ENCODE data around the gene LRRC56. TPM values are rescaled to one million over a fixed set of nuclear protein-coding genes. Genes with fewer than 3 reads are reported as not detected.
"Not testable (repeated sequence)": the region's sequence is repeated elsewhere in the genome, so short reads cannot be mapped to it uniquely, and the experiment has no call there.

The LRRC56 gene
- total and polyA plus RNA-seq, 2 experiments from 2014 or later: 0.40 to 1.6 TPM

DNA sequence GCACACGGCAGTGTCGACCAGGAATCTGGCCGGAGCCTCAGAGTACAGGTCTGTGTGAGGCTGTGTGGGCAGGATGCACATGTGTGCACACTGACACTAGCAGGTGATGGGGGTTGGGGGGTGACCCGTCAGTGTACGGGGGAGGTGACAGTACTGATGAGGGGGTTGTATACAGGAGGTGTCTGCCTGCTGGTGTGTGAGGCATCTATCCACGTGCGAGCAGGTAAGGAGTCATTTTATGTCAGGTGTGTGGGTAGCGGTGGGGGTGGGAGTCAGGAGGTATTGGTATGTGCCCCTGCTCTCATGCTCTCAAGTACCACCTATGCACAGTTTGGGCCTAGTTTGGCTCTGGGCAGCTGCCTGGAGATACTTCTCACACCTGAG lies 34.5 kb downstream of the LRRC56 start:
- no peak overlapping the region for H3K27ac ChIP-seq
- 62% methylated on average over 8 of the region's 8 CpGs for WGBS (ENCODE audit: low lambda C conversion rate, missing lambda C conversion rate)
- no peak overlapping the region for H3K4me2 ChIP-seq

DNA sequence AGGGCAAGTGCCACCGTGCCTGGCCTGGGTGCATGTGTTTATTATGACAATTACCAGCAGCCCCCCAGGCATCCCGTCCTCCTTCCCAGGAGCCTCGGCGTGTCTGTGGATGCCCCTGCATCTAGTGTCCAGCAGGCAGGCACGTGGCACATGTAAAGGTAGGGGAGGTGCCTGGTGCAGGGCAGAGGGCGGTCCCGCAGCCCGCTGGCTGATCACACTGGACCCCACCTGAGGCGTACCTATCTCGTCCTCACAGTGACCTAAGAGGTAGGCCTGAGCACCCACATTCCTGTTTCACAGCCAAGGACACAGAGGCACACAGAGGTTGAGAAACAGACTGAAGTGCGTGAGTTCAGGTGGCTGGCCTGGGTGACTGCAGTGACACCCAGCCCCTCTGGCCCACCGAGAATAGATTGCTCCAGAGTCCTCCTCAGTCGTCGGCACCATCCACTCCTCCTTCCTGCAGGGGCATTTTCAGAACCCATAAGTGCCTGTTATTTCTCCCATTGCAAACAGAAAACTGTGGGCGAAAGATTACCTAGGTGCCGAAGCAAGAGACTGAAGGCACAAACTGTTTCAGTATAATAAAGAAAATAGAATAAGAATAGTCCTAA lies 35.9 kb downstream of the LRRC56 start:
- no peaks in the 10 kb centered on the region for H3K9me3 ChIP-seq (ENCODE audit: low read depth)
- no peak for DNase-seq (ENCODE audit: low spot score)
- H3K36me3 ChIP-seq (replicated peaks; ENCODE audit: insufficient read depth, low read depth): no peaks in the 10 kb centered on the region
- TF ChIP-seq EZH2phosphoT487 (IDR thresholded peaks at IDR 0.05; ENCODE audit: low read depth, severe bottlenecking, unreplicated experiment) (no peak), EZH2 (IDR thresholded peaks at IDR 0.05; ENCODE audit: borderline replicate concordance) (no peak)
- TF ChIP-seq, protein P1, sequence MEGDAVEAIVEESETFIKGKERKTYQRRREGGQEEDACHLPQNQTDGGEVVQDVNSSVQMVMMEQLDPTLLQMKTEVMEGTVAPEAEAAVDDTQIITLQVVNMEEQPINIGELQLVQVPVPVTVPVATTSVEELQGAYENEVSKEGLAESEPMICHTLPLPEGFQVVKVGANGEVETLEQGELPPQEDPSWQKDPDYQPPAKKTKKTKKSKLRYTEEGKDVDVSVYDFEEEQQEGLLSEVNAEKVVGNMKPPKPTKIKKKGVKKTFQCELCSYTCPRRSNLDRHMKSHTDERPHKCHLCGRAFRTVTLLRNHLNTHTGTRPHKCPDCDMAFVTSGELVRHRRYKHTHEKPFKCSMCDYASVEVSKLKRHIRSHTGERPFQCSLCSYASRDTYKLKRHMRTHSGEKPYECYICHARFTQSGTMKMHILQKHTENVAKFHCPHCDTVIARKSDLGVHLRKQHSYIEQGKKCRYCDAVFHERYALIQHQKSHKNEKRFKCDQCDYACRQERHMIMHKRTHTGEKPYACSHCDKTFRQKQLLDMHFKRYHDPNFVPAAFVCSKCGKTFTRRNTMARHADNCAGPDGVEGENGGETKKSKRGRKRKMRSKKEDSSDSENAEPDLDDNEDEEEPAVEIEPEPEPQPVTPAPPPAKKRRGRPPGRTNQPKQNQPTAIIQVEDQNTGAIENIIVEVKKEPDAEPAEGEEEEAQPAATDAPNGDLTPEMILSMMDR (IDR thresholded peaks at IDR 0.05; ENCODE audit: poor library complexity): no peak
- no peak overlapping the region for H2AFZ ChIP-seq
- no peaks in the 10 kb centered on the region for H3K9me2 ChIP-seq (replicated peaks; ENCODE audit: insufficient read depth)
- WGBS (ENCODE audit: low lambda C conversion rate, missing lambda C conversion rate): 91% methylated on average over 16 of the region's 16 CpGs
- H3K4me2 ChIP-seq: peak overlapping the region; percentile 99
- peaks cover 15% of the 10 kb centered on the region for H3K79me2 ChIP-seq
- peaks cover 12% of the 10 kb centered on the region for H4K20me1 ChIP-seq (ENCODE audit: insufficient read depth, poor library complexity, severe bottlenecking)
- H3K27me3 ChIP-seq: no peaks in the 10 kb centered on the region
- peaks cover 34% of the 10 kb centered on the region for H3K4me1 ChIP-seq (ENCODE audit: insufficient read depth)
- H3K27ac ChIP-seq: no peak overlapping the region
- H3K4me3 ChIP-seq: no peak overlapping the region

More for the DNA sequence above, 34.5 kb downstream of the LRRC56 start:
- H3K9me2 ChIP-seq (replicated peaks; ENCODE audit: insufficient read depth): no peaks in the 10 kb centered on the region
- H3K27me3 ChIP-seq: no peaks in the 10 kb centered on the region
- peaks cover under 1% of the 10 kb centered on the region for H3K79me2 ChIP-seq
- no peak overlapping the region for H3K4me3 ChIP-seq
- peaks cover 30% of the 10 kb centered on the region for H3K4me1 ChIP-seq (ENCODE audit: insufficient read depth)
- no peak for TF ChIP-seq EZH2 (IDR thresholded peaks at IDR 0.05; ENCODE audit: borderline replicate concordance)
- TF ChIP-seq, protein P1 (IDR thresholded peaks at IDR 0.05; ENCODE audit: poor library complexity): no peak
- no peak for TF ChIP-seq EZH2phosphoT487 (IDR thresholded peaks at IDR 0.05; ENCODE audit: low read depth, severe bottlenecking, unreplicated experiment)
- H4K20me1 ChIP-seq (ENCODE audit: insufficient read depth, poor library complexity, severe bottlenecking): no peaks in the 10 kb centered on the region
- no peaks in the 10 kb centered on the region for H3K9me3 ChIP-seq (ENCODE audit: low read depth)
- no peak for DNase-seq (ENCODE audit: low spot score)
- no peak overlapping the region for H2AFZ ChIP-seq
- no peaks in the 10 kb centered on the region for H3K36me3 ChIP-seq (replicated peaks; ENCODE audit: insufficient read depth, low read depth)

DNA sequence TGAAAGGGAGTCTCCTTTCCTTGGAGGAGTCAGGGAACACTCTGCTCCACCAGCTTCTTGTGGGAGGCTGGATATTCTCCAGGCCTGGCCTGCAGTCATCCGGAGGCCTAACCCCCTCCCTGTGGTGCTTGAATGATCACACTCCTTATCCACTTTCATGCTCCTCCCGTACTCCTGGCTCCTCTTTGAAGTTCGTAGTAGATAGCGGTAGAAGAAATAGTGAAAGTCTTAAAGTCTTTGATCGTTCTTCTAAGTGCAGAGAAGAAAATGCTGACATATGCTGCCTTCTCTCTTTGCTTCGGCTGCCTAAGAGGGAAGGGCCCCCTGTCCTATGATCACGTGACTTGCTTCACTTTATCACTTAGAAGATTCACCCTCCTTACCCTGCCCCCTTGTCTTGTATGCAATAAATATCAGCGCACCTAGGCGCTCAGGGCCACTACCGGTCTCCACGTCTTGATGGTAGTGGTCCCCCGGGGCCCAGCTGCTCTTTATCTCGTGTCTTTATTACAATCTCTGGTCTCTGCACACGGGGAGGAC lies 36.8 kb downstream of the LRRC56 start:
- H2AFZ ChIP-seq; DNase-seq (ENCODE audit: low spot score); H3K4me3 ChIP-seq; H3K27me3 ChIP-seq; H3K27ac ChIP-seq; H3K36me3 ChIP-seq (replicated peaks; ENCODE audit: insufficient read depth, low read depth); H3K9me2 ChIP-seq (replicated peaks; ENCODE audit: insufficient read depth); H3K9me3 ChIP-seq (ENCODE audit: low read depth): not testable (repeated sequence)
- WGBS (ENCODE audit: low lambda C conversion rate, missing lambda C conversion rate): 38% methylated on average over 14 of the region's 14 CpGs
- Histone ChIP-seq H3K4me1 (ENCODE audit: insufficient read depth) (peaks cover 40% of the 10 kb centered on the region), H3K4me2 (peak overlapping the region; percentile 99), H3K79me2 (peaks cover 24% of the 10 kb centered on the region), H4K20me1 (ENCODE audit: insufficient read depth, poor library complexity, severe bottlenecking) (peaks cover 20% of the 10 kb centered on the region)

DNA sequence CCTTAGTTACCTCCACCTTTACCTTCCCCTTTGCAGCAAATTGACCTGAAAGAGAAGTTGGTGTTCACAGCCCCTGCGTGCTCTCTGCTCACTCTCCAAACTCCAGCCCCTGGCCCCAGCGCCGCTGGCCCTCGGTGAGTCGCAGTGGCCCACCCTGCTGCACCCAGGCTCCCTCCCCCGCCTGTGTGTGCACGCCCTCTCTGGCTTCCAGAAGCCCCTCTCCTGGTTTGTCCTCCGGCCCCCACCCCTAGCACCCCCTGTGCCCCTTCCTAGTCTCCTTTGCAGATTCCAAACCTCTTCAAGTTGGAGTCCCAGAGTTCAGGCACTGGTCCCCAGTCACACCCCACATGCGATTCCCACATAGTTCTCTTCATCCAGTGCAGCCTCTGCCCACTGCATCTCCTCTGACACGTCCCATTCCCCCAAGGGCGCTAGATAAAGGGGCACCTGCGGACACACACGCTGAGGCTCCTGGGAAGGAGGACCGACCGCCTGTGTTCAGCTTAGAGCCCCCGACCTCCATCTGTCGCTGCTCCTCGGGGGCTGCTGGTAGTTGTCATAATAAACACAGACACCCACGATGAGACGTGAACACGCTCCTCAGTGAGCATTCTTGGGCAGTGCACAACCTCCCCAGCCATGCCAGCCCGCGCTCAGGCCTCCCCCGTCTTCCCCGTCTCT lies 37.4 kb downstream of the LRRC56 start:
- H4K20me1 ChIP-seq (ENCODE audit: insufficient read depth, poor library complexity, severe bottlenecking): peaks cover 27% of the 10 kb centered on the region
- H3K27ac ChIP-seq: no peak overlapping the region
- no peaks in the 10 kb centered on the region for H3K9me3 ChIP-seq (ENCODE audit: low read depth)
- no peak for DNase-seq (ENCODE audit: low spot score)
- peak overlapping the region; percentile 99 for H3K4me2 ChIP-seq
- H3K36me3 ChIP-seq (replicated peaks; ENCODE audit: insufficient read depth, low read depth): no peaks in the 10 kb centered on the region
- WGBS (ENCODE audit: low lambda C conversion rate, missing lambda C conversion rate): 31% methylated on average over 24 of the region's 25 CpGs
- no peaks in the 10 kb centered on the region for H3K9me2 ChIP-seq (replicated peaks; ENCODE audit: insufficient read depth)
- peaks cover 43% of the 10 kb centered on the region for H3K4me1 ChIP-seq (ENCODE audit: insufficient read depth)
- H3K4me3 ChIP-seq: peak overlapping the region; percentile 79
- TF ChIP-seq, protein P1 (IDR thresholded peaks at IDR 0.05; ENCODE audit: poor library complexity): no peak
- TF ChIP-seq EZH2 (IDR thresholded peaks at IDR 0.05; ENCODE audit: borderline replicate concordance) (no peak), EZH2phosphoT487 (IDR thresholded peaks at IDR 0.05; ENCODE audit: low read depth, severe bottlenecking, unreplicated experiment) (no peak)
- peak overlapping the region; percentile 82 for H2AFZ ChIP-seq
- H3K79me2 ChIP-seq: peaks cover 30% of the 10 kb centered on the region
- no peaks in the 10 kb centered on the region for H3K27me3 ChIP-seq

Measured in hepatocyte (in vitro differentiated cells).